ENCODE measurements around the gene ST6GALNAC3.
"Not testable (repeated sequence)": the region's sequence is repeated elsewhere in the genome, so short reads cannot be mapped to it uniquely, and the experiment has no call there.

Gene ST6GALNAC3

DNA sequence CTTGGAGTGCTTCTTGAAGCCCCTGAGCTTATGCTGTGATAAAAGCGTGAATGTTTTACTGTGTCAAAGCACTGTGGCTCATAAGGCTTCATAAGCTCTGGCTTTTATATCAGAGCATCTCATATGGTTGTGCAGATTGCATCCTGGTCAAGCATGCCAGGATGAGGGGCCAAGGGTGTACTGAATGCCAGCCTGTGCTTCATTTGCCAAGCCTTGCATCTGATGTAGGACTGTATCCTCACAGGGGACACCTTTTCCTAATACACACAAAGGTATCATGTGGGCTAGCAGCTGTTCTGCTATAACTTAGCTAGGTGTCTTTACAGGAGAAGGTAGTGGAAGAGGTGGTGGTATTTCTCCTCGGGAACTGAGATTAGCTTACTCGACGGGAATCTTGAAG, 134.7 kb downstream of the ST6GALNAC3 start:
- no peak for DNase-seq

DNA sequence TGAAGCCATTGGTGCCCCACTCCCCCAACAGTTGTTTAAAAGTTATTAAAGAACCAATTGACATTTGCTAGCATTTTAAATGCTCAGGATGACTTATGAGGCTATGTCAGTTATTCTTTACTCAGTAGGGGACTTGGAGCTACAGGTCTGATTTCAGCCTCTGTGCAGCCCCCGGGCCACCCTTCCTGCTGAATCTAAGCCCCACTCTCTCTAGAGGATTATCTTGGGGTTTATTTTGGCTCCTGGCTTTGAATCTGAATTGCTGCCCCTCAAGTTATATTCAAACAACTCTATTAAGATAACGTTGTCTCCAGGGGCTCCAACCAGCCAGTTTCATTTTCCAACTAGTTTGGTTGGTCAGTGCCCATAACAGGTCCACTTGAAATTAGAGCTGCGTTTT, 135.1 kb downstream of the ST6GALNAC3 start:
- no peak for DNase-seq

DNA sequence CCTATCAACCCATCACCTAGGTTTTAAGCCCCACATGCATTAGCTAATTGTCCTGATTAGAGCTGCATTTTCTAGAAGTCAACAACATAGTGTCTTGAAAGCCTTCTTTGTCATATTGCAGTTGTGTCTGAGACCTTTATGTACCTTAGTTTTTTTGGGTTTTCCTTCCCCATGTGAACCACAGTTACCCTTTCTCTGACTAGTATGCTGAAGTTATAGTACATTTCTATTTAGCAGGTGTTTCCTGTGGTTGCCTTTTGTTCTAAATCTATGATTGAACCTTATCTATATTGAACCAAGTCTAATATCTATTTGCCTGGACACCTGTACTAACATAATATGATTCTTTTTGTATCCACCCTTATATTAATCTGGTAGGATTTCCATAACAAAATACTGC, 135.6 kb downstream of the ST6GALNAC3 start:
- no peak for DNase-seq

DNA sequence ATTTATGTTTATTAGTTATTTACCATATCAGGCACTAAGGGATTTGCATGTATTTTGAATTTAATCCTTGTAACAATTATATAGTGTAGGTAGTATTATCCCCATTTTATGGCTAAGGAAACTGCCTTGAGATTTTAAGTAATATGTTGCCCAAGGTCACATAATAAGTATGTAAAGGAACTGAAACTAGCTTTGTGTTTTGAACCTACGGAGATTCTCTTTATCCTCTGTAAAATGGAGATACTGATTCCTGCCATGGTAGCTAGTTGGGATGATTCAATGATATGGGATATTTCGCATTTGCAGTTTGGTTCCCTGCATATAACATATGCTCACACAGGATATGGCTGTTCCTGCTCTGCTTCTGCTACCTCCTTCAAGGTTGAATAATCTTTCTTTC, 144.3 kb downstream of the ST6GALNAC3 start:
- DNase-seq: no peak

DNA sequence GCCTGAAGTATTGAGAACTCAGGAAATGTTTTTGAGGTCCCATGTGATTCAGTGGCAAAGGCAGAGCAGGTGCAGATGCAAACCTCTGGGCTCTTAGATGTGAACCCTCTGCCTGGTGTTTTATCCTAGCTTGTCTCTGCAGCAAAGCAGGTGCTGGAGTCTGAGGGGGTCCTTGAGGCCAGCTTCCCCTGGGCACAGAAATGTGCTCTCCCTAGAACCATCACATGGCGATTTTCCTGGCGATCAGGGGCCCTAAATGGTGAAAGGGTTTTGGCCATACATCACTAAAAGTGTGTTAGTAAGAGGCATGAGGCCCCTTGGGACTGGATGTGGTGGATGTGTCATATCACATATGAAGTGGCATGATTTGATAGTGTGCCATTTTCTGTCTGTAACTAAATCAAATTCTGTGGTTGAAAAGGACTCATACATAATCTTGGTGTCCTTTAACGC, 144.8 kb downstream of the ST6GALNAC3 start:
- no peak for DNase-seq

DNA sequence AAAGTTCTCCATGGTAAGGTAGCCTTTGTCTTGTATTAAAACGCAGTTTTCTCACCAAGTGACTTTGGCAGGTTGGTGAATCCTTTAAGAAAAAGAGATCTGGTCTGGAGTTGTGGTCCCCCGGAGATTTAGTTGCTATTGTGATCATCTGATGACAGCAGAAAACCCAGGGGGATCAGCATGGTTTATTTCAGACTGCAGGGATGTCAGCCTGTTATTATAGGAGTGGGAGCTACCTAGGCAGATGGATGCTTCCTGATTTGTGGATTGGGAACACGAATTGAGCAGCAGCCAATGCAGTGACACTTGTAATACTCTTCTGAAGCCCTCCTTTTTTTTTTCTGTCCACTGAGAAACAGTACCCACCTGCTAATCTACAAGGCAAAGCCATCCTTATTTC, 150.2 kb downstream of the ST6GALNAC3 start:
- DNase-seq: no peak

DNA sequence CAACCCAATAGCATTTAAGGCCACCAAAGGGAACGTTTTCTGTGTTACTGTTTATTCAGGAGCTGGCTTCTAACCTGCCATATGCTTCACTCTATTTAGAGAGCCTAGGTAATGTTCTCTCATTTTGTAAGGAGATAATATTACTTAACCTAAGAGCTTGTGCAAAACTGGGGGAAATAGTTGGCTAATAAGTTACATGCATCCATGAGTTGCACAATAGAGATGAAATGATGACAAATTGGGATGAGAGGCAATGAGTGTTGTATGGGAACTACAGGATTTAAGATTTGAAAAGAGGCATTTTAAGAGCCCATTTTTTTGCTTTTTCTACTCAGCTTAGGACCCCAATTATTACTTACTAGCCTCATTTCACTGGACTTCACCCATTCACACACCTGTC, 151.0 kb downstream of the ST6GALNAC3 start:
- DNase-seq: no peak

DNA sequence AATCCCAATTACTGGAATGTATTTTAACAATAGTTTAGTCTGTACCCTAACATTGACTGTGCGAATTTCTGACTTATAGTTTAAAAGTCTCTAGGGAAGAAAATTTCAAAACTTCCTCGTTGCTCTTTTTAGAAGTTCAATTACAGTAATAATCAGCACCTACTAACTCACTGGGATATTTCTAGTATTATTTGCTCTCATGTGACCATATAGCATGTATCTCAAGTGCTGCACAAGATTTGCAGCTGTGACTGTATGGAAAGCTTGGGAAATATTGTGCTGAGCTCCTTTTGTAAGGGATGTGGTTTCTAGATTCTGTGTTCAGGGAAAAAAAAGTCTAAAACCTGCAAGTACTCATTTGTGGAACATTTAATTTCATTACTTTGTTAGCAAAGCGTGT, 153.1 kb downstream of the ST6GALNAC3 start:
- DNase-seq: no peak

DNA sequence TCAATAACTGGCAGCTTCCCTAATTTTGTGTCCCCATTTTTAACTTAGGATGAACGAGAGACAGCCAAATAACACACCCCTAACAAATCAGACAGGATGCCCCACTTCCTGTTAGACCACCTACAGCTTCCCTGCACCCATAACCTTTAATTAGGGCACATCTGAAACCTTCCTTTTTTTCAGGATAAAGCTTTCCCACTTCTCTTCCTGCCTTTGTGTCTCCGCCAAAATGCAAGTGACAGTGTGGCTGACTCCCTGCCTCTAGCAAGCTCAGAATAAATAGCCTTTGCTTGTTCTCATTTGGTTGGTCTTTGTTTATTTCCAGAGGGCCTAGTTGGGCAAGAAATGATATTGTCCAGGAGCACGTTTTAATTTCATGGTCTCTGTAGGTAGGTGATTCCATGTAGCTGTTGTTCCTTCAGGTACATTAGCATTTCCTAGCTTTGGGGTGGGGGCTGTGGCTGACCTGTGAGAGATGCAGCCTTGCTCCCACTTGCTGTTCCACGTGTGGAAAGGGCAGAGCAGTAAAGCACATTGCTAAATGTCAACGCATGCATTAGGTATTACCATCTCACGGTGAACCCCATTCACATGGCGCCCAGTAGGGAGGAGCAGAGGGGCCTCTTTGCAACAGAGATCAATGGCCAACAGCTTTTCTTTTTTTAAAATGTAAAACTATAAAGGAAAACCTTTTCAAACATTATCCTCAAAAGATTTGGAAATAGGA, 154.9 kb downstream of the ST6GALNAC3 start:
- no peak for DNase-seq

DNA sequence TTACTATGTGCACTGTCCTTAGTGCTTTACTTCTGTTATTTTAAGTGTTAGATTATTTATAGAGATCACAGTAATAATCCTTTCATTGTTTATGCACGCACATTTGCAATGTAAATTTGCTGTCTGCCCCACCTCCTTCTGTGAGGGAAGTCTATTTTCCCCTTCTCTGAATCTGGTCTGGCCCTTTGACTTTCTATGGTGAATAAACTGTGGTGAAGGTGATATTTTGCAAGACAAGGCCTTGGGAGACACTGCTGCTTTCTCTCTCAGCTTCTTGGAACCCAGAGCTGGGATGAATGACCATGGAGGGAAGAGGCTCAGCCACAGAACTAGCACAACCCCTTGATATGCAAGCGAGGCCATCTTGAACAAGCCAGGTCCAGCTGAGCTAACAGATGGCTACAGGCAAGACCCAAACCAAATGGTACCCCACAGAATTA, 156.3 kb downstream of the ST6GALNAC3 start:
- DNase-seq: no peak

DNA sequence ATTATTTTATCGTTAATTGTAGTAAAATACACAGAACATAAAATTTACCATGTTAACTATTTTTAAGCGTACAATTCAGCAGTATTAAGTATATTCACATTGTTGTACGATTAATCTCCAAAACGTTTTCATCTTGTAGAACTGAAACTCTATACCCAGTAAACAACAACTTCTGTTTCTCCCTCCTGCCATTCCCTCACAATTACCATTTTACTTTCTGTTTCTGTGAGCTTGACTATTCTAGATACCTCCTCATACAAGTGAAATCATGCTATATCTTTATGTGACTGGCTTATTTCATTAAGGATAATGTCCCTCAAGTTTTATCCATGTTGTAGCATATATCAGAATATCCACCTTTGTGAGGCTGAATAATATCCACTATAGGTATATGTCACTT, 156.8 kb downstream of the ST6GALNAC3 start:
- DNase-seq: no peak

DNA sequence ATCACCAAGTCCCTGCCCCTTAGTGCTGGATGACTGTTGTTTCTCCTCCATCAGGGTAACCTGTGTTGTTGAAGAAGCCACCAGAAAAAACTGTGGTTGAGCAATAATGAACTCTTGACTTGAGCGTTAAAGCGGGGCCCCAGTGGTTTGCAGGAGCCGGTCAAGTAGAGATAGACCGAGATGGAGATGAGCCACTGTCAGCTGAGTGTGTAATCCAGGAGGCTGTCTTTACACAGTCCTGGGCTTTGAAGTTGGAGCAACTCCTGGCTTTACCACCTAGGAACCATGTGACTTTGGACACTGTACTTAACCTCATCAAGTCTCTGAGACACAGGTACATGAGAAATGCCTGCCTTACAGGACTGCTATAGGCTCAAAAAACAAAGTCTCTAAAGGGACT, 158.1 kb downstream of the ST6GALNAC3 start:
- no peak for DNase-seq

DNA sequence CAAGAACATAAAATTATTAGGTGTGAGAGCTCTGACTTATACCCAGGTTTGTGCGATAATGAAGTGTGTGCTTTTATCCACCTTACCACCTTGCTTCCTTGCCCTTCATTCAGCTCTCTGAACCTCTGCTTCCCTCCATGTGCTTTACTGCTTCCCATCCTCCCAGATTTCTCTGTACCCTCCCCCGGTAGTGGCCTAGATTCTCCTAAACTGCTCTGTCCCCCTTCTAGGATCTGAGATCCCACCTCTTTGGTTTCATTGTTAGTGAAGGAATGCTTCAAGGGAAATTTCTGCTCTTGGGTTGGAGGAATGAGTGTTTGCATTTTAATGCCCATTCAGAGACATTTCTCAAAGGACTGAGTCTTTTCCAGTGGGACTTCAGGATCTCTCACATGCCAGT, 159.5 kb downstream of the ST6GALNAC3 start:
- no peak for DNase-seq

DNA sequence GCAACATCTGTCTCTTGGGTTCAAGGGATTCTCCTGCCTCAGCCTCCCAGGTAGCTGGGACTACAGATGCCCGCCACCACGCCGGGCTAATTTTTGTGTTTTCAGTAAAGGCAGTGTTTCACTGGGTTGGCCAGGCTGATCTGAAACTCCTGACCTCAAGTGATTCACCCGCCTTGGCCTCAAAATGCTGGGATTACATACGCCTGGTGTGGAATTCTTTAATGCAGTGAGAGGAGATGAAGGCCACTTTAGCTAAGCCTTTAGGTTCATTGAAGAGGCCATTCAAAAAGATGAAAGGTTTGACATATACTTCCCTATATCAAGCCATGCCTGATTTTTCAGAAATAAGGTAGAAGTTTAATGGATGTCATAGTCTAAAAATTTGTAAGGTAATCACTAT, 162.7 kb downstream of the ST6GALNAC3 start:
- DNase-seq: no peak

DNA sequence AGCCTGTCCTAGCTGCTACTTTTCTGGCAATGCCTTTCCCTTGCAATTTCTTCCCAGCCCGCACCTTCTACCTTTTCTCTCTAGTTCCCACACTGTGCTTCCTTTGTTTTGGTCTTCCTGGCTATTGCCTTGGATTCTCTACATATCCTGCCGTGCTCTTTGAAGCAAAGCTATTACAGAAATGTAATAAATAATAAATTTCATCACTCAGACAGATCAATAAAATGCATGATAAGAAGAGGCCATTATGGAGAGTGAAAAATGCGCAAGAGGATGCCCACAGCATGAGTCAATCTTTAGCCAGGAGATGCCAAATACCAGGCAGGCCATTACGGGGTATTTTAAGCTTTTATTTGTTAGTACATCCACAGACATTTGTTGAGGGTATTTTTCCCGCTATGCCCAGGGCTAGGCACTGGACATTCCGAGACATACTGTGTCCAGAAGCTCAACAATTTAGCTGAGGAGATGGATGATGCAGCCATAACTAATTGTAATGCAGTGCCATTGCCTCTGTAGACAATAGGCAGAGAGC, 163.6 kb downstream of the ST6GALNAC3 start:
- no peak for DNase-seq

DNA sequence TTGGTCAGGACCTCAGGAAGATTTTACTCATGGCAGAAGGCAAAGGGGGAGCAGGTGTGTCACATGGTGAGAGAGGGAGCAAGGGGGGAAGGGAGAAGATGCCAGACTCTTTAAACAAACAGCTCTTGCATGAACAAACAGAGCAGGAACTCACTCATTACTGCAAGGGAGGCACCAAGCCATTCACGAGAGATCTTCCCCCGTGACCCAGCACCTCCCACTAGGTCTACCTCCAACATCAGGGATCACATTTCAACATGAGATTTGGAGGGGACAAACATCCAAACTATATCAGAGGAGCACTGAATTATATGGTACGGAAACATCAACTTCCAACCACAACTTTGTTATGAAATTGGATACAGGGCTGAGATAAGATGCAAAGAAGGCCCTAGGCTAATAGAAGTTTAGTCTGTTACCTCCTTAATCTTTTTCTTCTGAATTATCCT, 164.9 kb downstream of the ST6GALNAC3 start:
- no peak for DNase-seq

DNA sequence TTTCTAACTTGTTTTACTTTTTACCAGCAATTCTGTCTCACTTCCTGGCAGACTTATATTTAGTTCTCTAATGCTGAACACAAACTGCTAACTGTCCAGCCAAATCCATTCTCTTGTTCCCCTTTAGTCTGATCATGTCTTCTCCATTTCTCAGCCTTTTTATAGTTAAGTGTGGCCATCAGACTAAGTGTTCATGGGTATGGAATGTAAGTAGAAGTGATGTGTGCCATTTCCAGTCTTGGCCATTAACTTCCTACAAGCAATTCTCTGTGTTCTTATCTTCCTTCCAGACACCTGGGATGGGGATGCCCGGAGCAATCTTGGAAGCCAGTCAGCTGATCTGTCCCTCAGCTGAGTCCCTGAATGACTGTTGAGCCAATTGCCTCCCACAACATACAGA, 165.8 kb downstream of the ST6GALNAC3 start:
- no peak for DNase-seq

DNA sequence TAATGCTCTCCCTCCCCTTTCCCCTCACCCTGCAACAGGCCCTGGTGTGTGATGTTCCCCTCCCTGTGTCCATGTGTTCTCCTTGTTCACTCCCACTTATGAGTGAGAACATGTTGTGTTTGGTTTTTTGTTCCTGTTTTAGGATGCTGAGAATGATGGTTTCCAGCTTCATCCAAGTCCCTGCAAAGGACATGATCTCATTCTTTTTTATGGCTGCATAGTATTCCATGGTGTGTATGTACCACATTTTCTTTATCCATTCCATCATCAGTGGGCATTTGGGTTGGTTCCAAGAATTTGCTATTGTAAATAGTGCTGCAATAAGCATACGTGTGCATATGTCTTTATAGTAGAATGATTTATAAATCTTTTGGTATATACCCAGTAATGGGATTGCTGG, 168.0 kb downstream of the ST6GALNAC3 start:
- DNase-seq: not testable (repeated sequence)

DNA sequence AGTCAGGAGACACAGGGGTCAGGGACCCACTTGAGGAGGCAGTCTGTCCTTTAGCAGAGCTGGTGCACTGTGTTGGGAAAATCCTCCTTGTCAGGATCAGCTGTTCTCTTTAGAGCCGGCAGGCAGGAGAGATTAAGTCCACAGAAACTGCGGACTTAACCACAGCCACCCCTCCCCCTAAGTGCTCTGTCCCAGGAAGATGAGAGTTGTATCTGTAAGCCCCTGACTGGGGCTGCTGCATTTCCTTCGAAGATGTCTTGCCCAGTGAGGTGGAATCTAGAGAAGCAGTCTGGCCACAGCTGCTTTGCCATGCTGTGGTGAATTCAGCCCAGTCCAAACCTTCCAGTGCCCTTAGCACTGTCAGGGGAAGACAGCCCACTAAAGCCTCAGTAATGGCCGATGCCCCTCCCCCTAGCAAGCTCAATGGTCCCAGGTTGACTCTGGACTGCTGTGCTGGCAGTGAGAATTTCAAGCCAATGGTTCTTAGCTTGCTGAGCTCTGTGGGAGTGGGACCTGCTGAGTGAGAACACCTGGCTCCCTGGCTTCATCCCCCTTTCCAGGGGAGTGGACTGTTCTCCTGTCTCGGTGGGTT, 172.8 kb downstream of the ST6GALNAC3 start:
- DNase-seq: no peak

DNA sequence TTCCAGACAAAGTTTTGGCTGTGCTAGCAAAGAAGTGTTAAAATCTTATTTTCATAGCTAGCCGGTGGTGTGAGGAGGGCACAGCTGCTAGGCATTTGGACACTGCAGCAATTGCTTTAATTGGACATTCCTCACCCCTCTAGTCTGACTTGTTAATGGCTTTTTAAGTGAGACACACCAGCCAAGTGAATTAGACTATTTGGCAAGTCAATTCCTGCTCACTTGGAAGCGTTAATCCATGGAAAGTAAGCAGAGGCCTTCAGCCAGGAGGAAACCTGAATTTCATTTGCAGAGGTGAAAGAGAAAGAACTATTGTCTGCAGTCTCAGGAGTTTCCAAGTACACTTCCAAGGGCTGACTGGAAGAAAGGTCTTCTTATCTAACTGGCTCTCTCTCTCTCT, 175.7 kb downstream of the ST6GALNAC3 start:
- no peak for DNase-seq

DNA sequence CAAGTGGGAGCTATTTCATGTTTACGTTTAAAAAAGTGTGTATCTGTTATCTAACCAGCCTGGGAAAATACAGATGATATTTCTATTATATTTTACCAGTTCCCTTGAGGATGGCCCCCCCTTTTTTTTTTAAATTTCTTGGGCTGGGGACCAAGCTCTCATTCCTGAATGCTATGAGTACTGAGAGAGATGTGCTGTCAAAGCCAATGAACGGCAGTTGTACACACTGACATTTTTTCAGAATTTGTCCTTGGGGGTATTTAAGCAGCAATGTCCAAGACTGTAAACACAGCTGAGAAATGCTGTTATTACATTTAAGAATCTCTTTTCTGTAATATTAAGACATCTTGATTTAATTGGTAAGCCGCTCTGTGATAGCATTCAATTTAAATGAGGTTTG, 177.9 kb downstream of the ST6GALNAC3 start:
- no peak for DNase-seq

DNA sequence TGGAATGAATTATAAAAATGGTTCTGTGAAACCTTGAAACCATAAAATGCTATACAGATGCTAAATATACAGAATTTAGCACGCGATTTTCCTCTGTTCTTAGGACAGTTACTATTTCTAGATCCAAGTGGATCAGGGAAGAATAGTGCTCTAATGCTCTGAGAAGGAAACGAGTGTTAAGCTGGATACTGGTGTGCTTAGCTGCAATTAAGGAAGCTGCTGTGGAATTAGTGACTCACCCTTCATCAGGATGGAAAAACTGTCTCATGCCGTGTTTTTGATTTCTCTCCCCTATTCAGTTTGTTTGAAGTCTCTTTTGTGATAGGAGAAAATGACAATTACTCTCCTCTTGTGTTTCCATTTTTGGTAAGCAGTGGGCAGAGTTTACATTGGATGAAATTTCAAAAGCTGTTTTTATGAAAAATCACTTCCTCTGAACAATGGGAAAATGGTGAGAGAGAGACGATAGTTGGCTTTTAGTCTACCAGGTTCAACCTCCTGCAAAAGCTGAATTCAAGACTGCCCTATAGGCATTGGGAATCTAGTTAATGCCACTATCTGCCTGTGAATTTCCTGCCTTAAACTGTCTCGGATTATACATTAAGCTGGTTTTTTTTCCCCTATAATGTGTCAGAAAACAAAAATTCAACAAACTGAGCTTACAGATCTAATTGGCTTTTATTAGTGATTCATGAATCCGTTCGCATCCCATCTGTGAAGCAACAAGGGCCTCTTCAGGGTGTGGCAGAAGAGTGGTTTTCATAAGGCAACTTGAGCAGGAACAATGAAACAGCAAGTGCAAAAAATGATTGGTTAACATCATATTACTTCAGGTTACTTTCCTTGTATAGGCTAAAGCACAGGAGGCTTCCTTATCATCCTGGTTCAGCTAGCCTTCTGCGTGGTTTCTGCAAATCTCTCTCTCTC, 179.8 kb downstream of the ST6GALNAC3 start:
- no peak for DNase-seq

Measured in stimulated activated CD4-positive, alpha-beta T cell treated with anti-CD3 and anti-CD28 coated beads, Interleukin-2, amount 100 ng/mL, for 48 hours (primary cell).